GM18499 (cell line): ENCODE measurements around the gene ADAMTSL3.

Experiments used
- ATAC-seq: cut with Tn5 transposase; IDR thresholded peaks from one replicate; pipeline ENCODE4 v1.9.1; 2021; ENCODE audit warnings: moderate number of reproducible peaks; ENCODE audit not compliant: insufficient read depth, unreplicated experiment

Gene ADAMTSL3

DNA sequence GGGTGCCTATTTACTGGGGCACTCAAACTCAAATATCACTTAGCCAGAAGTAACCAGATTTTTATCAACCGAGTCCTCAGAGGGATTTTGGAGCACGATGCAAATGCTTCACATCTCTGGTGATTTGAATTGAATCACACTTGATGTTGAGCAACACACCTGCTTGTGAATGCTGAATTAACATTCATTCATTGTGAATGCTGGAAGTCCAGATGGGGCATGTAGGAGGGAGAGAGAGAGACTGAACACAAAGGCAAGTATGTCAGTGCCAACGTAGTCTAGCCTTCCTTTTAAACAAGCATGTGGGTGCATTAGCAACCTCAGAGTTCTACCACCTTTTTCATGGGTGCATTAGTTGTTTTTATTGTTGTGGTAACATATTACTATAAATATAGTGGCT is 156.2 kb downstream of the ADAMTSL3 start:
- ATAC-seq, result no peak

DNA sequence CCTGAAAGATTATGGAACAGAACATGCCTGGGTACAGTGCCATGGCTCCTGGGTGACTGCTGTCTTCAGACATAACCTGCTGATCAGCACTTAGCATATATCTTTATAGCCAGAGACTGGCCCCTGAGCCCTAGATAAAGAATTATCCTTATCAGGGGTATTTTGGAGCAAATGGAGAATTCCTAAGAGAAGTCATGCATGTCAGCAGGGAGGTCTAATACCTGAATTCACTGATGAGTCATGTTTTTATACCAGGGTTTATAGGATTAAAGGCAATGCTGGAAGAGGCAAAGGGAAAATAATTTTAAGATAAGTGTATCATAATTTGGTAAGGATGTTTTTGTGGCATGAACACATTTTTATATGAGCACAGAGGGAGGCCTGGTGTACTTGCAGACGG is 159.8 kb downstream of the ADAMTSL3 start:
- ATAC-seq, result no peak

DNA sequence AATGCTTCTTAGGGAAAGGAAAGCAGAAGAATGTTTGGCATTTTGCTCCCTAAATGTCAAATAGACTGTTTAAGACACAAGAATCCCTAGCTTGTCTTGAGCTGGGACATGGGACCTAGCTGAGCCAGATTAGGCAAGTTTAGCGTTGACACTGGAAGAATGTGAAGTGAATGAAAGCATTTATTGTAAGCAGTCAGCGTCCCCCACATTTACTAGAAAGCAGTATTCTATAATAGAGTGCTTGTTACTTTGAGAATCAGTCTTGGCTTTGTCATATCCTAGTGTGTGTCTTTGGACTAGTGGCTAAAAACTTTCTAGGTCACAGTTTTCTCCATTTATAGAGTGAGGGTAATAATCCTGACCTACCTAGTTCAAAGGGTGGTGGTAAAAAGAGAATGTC is 161.6 kb downstream of the ADAMTSL3 start:
- ATAC-seq, result no peak

DNA sequence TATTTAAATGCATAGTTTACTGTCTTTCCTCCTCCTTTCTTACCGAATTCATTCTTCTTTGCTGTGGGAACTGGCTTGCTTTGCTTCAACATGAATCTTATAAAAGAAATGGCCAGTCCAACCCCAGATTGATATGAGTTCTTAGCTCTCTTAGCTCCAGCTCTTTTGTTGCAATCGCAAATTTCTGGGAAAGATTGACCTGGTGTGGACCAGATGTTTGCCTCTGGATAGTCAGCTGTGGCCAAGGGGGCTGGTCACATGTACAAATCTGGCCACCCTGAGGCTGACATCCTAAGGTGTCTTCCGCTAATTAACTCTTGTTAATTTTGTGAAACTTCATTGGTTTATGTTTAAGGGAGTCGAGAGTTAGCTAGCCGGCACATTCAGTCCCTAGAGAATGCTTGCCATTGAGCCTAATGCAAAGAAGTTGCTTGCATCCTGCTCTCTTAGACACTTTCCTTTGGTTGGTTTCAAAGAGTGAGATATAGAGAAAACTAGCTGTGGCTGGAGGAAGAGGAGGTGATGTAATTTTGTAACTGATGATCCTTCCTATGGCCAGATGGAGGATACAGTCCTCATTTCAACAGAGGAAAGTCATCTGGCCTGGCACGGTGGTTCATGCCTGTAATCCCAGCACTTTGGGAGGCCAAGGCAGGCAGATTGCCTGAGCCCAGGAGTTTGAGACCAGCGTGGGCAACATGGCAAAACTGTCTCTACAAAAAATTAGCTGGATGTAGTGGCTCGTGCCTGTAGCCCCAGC is 162.4 kb downstream of the ADAMTSL3 start:
- ATAC-seq, result no peak

DNA sequence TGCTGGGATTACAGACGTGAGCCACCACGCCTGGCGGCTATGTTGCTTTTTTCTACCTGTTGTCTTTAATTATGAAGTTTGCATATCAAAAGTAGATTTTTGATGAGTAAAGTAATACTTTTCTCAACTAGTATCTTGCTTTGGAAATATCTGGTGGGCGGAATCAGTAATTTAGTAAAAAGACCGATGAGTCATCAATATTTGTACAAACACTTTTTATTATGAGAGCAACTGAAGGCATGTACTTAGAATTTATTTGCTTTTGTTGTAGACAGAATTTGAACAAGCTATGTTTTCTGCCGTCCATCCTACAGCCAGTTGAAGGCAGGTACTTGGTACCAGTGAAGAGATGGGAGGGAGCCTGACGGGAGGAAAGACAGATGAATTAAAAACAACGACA is 164.7 kb downstream of the ADAMTSL3 start:
- no peak for ATAC-seq

DNA sequence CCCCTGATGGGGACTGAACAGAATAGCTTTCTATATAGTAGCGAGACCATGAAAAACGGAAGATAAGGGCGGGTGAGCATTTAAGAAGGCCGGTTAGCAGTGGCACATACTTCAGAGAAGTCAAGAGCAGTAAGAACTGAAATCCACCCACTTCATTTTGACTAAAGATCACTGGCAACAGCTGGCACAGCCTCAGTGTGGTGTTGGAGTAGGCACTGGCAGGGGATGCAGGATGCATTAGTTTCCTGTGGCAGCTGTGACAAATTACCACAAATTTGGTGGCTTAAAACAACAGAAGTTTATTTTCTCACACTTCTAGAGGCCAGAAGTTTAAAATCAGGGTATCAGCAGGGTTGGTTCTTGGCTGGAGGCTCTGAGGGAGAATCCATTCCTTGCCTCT is 176.5 kb downstream of the ADAMTSL3 start:
- ATAC-seq, result no peak

DNA sequence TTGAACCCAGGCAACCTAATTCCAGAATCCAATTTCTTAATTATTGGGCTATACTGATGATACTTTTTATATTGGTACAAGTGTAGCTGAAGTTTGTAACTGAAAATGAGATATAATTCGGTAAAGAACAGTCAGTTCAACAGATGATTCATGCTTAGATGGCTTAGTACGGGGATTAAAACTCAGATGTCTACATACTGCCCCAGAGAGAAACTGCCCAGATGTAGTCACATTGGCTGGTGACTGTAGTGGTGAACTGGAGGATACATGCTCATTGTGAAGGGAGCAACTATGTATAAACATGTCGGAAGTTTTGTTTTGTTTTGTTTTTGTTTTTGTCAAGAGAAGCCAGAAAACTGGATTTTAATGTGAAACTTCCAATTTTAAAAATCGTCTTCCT is 179.6 kb downstream of the ADAMTSL3 start:
- no peak for ATAC-seq

DNA sequence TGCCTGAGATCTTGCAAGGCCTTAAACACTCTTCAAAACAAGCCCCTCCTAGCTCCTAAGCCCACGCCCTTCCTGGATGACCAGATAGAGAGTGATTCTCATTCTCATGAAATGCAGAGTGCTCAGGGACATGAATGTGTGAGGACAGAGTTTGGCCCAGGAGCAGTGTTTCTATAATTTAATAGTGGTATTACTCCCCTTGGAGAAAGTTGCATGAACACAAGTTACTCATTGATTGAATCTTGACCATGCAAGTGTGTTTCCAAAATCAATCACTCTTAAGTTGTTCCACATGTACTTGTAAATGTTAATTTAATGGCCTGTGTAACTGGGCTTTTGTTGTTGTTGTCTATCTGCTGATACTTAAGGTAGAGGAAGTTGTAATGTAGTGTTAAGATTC is 181.6 kb downstream of the ADAMTSL3 start:
- ATAC-seq, result no peak

DNA sequence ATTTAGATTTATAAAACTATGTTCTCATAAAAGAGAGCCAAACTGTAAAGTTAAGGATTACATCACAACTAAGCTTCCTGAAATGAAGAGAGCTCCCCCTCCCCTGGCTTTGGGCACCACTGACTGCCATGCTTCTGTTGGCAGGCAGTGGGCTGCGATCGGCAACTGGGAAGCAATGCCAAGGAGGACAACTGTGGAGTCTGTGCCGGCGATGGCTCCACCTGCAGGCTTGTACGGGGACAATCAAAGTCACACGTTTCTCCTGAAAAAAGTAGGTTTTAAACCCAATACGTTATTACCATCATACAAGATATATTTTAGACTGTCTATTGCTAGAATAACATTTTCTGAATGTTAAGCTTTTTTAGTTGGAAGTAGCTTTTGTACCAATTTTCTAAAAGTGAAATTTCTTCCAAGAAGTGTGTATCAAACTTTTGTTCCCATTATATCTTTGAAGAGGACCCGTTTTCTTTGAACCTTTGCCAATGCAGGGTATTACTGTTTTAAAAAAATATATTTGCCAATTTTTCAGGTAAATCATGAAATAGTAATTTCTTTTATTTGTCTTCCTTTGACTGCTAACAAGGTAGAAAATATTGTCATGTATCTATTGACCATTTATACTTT is 184.1 kb downstream of the ADAMTSL3 start:
- no peak for ATAC-seq

DNA sequence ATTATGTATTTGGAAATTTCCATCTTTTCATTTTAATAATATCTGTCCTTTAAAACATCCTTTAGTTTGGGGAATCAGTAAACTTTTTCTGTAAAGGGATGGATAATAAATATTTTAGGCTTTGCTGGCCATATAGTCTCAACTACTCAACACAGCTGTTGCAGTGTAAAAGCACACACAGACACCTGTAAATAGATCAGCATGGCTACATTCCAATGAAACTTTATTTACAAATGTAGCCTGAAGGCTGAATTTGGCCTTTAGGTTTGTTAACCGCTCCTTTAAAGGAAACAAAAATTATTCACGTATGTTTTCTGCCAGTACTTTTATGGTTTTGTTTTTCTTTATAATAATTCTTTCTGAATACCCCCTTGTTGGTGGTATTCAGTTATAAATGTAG is 184.8 kb downstream of the ADAMTSL3 start:
- ATAC-seq, result no peak

DNA sequence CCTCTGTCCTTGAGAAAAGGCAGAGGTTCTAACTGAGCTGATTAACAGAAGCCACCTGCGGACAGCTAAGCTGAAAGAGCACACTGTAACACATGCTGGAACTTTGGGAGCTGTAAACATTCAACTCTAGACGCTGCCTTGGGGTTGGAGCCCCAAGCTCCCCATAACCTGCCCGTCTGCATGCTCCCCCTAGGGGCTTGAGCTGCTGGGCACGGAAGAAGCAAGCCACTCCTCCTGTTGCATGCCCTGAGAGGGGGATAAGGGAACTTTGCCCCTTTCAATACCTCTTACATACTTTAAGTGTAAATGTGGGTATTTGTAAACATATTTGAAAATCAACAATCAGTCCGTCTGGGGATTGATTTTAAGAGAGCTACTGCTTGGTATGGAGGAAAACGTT is 188.4 kb downstream of the ADAMTSL3 start:
- ATAC-seq, result no peak

DNA sequence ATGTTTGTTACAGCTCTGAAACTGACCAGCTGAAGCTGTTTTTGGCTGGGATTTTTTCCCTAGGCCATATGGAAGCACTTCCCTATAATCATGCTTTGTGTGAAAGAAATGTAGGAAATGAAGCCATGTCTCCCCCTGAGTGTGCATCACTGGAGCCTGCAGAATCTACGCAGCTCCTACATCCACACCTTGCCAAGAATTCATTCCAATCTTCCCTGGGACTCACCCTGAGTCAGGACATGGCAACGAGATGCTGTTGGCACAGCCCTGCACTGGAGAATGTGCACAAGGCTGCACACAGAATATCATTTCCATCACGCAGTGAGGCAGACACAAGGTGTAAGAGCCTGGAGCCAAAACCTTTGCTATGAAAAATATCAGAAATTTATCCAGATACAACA is 189.5 kb downstream of the ADAMTSL3 start:
- no peak for ATAC-seq

DNA sequence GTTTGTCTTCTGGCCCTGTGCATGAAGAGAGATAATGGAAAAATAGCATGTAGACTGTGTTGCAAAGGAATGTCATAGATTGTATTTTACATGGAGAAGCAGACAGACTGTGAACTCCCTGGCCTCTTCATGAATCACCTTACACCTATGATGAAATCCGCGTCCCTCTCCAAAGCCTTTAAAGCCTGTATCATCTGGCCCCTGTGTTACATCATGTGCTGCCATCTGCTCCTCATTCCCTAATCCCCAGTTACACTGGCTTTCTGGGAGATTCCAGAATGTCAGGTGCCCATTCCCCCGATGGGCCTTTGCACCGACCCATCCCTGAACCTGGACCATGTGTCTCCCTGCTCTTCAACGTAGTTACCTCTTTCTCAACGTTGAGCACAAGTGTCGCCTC is 190.8 kb downstream of the ADAMTSL3 start:
- no peak for ATAC-seq

DNA sequence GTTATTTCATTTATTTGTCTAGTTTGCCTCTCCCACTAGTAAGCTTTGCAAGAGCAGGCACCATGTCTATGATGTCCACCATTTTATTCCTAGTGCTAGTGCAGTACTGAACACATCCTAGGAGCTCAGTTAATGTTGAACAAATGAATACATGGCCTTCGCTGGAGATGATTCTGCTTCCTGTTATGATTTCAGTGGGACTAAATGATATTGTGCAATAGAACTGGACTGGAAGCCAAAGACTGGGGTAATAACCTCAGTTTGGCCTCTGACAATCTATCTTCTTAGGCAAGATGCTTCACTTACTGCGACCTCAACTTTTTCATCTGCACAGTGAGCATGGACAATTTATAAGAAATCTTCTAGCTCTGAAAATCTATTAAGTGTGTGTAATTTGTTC is 191.3 kb downstream of the ADAMTSL3 start:
- no peak for ATAC-seq

DNA sequence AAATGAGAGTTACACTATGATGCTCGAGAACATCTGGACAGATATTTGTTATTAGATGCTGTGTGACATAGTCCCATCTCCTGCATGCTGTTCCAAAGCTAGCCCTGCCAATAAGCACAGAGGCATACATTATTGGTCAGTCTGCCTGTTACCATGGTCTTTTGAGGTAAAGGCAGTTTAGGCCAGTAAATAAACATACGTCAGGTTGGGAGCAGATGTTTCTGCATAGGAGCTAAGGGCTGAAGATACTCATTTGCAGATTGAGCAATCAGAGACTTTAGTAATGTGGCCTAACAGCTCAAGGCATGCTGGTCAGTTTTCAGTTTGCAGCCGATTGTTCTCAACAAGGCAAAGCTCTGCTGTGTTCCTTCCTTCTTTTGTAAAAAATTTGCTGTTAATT is 192.9 kb downstream of the ADAMTSL3 start:
- no peak for ATAC-seq

DNA sequence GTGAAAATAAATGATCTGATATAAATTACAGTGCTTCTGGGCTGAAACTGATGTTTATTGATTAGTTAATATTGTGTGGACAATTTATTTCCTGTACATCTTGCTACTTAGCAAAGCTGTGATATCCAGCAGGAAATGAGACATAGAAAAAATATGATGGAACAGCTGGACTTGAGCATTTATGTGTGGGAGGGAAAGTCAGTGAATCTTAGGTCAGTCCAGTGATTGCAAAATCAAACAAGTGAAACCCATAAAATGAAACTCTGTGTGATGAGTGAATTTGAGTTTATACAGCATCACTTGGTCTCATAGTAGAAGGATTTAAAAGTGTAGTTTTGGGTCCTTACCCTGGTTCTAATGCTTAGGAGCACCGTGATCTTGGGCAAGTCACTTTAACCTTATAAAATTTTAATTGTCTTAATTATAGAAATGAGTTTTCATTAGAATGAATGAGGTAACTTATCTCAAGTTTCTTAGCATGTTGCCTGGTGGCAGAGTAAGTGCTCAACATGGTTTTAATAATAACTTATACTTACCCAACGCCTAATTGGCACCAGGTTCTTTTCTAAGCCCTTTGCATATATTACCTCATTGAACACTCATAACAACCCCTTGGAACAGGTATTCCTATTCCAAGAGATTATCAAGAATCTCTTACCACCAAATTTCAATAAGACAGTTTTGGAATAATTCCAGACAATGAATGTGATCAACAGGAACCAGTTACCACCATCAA is 194.6 kb downstream of the ADAMTSL3 start:
- ATAC-seq, result no peak

DNA sequence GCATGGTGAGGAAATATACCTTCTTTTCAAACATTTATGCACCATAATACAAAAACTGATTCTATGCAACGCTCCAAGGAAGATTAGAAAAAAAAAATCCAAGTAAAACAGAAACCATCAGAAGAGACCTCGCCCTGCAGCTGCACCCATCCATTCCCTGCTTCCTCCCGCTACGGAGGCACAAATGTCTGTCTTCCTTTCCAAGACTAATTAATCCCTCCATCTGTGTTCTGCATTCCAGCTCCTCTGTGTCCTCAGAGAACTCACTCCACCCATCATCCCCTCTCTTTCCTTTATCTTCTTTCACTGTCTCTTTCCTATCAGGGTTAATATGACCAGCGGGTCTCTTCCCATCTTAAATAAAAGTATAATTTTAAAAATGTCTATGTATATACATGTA is 196.1 kb downstream of the ADAMTSL3 start:
- no peak for ATAC-seq

DNA sequence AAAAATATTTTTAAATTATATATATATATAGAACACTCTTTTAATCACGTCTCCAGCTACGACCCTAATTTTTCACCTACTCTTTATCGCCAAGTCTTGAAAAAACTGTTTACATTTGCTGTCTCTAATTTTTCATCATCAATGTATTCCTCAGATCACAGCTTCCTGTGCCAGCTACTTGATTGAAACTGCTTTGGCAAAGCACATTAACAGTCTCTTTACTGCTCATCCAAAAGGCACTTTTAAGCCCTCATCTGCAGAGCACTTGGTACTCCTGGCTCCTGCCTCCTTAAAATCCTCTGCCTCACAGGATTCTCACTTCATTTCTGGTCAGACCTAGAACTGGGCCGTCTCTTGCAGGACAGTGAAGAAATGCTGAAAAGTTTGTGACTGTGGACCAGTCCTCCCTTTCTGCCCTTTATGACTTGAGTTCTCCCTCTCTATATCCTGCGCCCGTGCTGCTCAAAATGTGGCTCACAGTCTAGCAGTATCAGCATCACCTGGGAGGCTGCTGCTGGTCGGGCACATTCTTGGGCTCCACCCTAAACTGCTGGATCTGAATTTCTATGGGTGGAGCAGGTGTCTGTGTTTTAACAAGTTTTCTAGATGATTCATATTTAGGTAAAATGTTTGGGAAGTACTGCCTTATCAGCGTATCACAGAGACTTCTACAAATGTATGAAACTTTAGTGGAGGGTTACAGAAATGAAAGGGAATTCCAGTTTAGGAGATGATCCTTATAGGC is 196.8 kb downstream of the ADAMTSL3 start:
- no peak for ATAC-seq

DNA sequence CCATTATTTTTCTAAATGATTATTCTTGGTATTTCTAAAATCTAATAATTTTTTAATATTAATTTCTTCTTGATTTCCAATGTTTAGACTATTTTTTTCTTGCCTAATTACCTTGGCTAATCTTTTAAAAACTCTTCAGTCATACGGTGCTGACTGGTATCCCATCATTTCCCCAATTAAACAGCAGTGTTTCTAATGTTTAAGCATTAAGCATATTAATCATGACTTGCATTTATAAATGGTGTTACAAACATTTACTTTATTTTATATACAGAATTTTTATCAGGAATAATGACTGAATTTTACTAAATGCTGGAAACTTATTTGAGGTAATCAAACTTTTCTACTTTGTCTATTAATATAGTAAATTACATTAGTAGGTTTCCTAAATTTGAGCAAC is 199.3 kb downstream of the ADAMTSL3 start:
- ATAC-seq, result no peak

DNA sequence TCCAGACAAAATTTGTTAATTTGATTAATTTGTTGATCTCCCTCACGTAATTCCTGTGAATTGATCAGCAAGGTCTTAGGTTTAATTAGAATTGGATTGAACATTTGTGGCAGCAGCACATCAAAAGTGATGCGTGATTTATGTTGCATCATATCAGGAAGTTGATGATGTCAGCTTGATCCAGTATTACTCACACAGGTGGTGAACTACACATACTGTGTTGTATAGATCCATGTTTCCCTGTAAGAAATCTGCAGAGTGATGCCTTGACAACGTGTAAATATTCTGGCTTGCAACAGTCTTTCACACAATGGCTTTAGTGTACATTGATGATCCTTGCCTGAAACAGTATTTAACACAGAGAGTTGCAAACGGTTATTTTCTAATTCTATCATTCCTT is 200.4 kb downstream of the ADAMTSL3 start:
- no peak for ATAC-seq
